HG03108 (cell line): ENCODE measurements around the gene CDKAL1.
"Not testable (repeated sequence)": the region's sequence is repeated elsewhere in the genome, so short reads cannot be mapped to it uniquely, and the experiment has no call there.

Source experiments
- ATAC-seq: cut with Tn5 transposase; IDR thresholded peaks from one replicate; pipeline ENCODE4 v1.9.1; 2021; ENCODE audit warnings: moderate library complexity; ENCODE audit not compliant: unreplicated experiment

The CDKAL1 gene

DNA sequence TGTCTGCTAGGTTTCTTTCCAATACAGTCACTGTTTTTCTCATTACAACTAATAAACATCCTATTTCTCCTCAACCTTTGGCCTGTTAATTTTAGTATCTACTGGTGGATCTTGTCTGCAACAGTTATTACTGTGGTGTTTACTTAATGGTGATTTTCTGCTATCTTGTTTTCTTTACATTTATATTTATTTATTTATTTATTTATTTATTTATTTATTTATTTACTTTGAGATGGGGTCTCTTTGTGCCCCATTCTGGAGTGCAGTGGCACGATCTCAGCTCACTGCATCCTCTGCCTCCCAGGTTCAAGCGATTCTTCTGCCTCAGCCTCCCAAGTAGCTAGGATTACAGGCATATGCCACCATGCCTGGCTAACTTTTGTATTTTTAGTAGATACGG, 15.1 kb downstream of the CDKAL1 start:
- ATAC-seq, result not testable (repeated sequence)

DNA sequence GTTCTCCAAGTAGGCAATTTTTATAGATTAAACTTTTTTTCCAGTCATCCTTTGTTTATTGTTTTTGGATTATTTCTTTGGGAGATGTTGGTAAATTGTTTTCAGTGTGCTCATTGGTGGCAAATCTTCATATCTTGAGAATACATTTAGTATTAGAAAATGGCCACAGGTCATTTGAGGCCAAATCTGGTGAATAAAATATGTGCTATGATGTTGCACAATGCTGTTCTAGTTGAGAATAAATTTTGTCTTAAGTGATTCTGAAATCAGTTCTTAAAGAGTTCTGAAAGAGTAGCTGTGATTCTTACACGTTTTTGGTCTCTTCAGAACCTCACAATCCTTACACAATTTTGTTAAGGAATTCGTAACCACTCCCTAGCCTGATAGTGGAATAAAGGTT, 20.1 kb downstream of the CDKAL1 start:
- ATAC-seq, result no peak

DNA sequence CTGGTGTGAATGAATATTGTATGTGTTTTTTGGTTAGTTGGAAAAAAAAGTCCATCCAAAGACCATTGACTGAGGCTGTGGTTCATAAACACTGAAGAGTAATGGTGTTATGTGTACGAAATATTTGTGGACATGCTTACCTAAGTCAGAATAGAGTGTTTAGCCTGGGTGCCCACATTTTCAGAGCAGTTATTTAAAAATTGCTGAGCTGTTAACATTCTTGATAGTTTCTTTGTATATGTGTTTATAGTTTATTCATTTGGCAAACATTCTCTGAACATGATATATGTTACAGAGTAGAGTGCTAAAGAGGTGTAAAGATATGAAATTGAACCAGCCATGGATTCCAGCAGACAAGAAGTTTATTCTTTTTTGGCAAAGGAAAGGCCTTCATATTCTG, 20.6 kb downstream of the CDKAL1 start:
- ATAC-seq, result no peak

DNA sequence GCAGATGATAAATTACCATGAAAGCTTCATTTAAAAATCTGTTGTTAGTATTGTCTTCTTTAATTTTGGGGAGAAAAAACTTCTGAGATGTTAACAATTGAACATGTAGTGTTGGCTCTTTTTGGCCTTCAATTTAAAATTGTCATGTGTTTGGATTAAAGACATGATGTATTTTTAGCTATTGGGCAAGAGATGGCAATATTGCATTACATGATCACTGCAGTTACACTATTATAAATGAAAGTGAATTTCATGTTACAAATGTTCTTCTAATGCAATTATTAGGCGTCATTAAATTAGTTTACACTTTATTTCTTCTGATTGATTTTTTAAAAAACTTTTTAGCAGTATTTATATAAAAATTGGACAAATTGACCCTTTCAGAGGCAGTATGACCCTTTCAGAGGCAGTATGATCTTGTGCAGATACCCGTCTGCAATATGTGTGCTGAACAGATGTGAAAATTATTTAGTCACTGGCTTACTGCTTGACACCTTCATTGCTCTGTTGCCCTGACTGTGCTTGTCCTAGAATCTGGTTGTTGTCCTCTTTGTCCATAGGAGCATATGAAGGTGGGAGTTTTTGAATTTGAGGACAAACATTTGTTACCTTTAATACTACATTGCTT, 25.8 kb downstream of the CDKAL1 start:
- ATAC-seq, result no peak

DNA sequence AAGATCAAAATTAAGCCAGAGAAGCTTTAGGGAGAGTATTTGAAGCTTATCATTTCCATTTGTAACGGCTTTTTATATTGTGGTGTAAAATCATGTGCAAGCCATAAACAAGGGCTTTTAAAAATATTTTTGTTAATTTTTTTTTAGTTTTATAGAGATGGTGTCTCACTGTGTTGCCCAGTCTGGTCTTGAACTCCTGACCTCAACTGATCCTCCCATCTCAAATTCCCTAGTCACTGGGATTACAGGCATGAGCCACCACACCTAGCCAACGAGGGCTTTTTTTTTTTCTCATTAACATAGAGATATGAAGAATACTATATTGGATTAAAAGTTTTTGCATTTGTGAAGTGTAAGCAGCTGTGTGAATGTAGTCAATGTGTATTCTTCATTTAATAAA, 29.1 kb downstream of the CDKAL1 start:
- ATAC-seq, result no peak

DNA sequence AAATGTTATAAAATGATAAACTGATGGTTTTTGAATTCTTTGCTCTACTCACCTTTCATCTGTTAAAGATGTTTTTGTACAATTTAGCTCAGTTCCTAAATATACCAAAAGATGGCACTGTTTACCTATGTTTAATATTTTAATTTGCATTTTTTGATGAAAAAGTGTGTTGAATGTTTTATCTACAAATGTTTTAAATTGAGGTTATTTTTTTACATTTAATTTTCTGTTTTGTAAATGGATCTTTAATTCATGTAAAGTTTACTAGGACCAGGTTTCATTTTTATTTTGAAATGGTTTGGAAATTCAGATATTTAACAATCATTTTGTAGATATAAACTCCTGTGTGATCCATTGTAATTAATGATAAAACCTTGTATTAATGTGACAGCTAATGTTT, 30.0 kb downstream of the CDKAL1 start:
- no peak for ATAC-seq

DNA sequence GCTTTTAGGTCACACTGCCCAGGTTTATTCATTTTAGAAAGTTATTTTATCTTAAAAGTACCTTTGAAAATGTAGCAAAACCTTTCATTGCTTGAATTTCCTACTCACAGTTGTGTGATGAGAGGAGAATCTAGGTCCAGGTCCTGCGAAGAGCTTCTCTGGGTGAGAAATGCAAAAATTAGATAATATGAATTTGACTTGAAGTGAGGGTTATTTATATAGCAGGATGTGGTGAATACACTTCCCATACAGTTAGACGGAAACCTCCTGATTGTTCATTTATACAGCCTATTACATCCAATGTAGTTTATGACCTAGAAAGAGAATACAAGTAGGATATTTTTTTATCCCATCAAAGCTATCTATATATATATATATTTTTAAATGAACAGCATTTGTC, 30.5 kb downstream of the CDKAL1 start:
- no peak for ATAC-seq

DNA sequence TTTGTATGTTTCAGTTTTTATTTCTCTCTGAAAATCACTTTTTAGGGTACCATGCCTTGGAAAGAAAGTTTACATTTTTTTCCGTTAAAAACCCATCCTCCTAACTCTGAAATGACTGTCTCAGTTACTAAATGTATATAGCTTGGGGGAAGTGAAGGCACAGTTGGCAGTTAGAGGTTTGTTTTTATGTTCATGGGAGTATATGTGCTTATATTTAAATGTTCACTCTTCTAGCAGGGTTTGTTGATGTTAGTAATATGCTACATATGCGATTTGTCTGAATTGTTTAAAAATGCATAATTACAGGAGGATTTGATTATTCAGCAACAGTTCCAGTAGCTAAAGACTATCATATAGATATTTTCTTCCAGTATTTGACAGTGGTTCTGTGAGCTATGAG, 31.1 kb downstream of the CDKAL1 start:
- no peak for ATAC-seq

DNA sequence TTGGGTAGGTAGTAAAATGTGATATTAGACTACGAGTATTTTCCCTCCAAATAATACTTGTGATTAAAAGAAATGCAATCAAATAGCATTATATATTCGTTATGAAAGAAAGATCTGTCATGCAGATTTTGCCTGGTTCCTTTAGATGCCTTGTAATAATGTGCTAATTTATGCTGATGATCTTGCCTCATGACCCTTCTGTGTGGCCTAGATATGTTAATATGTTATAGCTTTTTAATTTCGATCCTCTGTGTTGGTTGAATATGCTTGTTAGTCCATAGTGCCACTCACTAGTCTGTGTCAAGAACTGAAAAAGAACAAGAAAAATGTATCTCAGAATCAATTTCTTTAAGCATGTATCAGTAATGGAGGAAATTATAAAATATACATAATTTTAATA, 31.9 kb downstream of the CDKAL1 start:
- ATAC-seq, result no peak

DNA sequence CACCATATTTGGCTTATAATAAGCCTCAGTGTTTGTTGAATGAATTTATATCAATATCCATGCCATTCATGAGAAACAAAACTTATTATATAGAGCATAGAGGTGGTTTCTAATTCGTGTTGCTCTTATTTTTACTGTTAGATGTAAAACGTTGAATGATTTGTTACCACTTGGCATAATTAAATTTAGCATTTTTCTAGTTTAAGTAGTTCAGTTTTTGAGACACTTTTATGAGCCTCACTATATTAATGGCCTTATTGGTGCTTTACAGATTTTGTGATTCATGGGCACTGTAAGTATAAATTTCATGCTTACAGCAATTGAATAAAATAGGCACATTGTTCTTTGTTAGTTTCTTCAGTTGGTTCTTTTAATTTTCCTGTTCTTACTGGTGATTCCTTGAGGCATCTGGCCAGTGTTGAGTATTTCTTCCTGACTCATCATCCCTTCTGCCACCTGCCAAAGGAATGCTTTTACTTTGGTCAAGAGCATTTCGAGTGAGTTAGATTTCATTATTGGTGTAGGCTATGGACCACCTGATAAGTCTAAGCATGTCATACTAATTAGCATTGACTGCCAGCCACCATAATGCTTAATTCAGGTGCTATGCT, 34.8 kb downstream of the CDKAL1 start:
- no peak for ATAC-seq

DNA sequence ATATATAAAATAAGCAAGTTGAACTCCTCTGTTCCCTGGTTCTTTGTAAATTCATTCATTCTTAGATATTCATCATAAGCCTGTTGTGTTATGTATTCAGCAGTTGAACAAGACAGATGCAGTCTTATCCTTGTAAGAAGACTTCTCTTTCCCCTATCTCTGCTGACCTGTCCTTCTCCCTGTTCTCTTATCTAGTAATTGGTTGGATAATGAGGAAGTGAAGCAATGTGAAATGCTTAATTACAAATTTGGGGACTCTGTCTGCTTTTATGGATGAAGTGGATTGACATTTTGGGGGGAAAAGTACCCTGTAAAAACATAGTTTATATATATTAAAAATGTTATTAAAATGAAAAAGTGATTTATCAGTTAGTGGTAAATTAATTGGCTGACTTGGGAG, 37.0 kb downstream of the CDKAL1 start:
- ATAC-seq, result no peak

DNA sequence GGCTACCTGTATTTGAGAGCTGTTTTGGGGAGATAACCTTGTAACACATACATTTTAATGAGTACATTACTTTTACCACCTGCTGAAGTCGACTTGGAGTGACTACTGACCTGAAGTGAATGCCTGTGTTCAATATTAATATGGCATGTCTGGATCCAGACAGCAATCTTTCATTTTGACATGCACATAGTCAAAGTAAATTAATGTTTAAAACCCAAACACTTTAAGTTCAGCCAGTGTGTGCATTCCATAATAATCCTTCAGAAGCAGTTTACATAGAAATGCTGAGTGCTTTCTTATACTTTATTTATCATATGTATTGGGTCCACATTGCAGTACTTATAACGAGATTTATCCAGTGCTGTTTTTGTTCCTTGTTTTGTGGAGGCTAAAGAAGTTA, 38.0 kb downstream of the CDKAL1 start:
- ATAC-seq, result no peak

DNA sequence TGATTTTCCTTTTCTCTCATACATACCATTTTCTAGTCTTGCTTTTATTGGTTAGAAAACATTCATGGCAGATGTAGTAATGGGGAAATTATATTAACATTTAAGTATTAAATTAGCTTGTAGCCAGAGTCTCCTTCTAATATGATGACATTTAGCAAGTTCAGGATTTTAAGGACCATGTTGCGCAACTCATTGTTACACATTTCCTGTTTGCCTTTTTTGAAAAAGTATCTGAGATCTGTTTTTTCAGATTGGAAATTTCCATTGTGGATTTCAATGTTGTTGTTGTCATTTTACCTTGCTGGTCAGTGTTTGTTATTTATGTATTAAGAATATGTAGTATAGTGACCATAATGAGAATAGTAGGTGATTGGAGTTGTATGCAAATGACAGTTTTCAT, 38.7 kb downstream of the CDKAL1 start:
- no peak for ATAC-seq

DNA sequence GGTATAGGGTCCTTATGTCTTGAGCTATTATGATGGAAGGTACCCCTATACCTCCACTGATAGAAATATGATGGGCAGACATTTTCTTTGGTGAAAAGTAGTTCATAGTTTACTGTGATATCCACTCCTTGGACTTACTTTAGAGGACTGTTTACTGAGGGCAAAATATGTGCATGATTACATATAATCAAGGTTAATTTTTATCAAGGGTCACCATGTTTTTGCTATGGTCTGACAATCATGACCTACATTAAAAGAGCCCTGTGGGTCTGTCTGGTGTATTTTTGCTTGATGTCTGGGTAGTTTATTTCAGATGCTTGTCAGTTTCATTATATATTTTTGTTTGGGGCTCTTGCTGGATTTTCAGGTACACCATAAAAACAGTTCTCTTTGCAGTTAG, 40.1 kb downstream of the CDKAL1 start:
- ATAC-seq, result no peak

DNA sequence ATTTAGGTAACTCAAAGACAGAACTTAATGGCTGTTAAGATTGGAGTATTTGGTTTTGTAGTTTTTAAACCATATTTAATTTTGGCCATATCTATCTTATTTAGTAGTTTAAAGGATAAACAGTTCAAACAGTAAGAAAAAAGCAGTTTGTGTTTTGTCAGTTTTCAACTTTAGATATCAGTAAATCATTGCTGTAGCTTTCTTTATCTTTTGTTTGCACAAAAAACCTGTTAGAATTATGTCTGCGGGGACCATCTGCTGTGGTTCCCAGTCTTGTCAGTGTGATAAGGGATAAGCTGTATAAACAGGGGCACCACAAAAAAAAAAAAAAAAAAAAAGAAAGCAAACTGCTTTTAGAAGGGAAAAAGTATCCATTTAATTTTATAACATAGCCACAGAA, 40.9 kb downstream of the CDKAL1 start:
- no peak for ATAC-seq

DNA sequence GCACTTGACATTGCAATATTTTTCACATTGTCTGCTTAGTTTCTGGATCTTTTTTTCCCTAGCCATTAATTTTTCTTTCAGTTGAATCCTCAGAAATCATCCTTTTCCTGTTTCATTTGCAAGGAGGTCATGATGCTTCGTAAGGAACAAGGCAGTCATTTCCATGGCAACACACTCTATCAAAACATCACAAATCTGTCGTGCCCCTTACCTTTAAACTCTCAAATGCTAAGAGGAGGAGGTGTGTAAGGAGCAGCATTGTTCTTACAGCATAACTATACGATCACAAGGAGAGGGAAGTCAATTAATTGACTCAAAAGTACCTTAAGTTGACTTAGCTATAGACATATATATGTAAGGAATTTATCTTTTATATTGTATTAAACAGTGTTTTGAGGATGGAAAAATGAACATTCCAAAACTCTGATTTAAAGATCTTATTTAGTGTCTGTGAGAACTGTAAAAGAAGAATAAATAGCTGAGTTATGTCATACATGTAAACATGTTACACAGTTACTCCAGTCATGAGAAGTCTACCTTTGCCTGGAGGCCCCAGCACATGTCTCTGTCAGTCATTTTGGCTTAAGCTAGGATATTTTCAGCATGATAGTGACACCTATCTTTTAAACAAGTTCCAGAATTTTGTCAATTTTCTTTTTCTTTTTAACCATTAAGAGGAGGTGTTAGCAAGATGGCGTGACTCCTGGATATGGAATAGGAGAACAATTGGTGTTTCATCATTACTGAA, 41.6 kb downstream of the CDKAL1 start:
- no peak for ATAC-seq

DNA sequence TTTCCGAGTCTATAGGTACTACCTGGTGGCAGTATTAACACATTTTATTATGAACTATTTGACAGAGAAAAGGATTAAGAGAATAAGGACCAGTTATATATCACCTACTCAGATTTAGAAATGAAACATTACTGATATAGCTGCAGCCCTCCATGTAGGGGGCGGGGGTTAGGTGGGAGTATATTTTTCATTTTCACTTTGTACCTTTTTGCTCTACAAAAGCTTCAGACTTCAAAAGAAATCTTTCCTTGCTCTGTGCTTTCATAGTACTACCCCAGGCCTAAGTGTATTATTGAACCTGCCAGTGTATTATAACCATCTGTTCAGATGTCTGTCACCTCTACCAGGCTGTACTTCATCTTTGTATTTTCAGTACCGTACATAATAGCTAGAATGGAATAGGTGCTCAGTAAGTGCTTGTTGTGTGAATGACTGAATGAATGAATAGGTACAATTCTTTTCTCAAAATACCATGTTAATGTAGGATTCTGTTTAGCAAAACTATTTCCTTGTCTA, 43.0 kb downstream of the CDKAL1 start:
- no peak for ATAC-seq

DNA sequence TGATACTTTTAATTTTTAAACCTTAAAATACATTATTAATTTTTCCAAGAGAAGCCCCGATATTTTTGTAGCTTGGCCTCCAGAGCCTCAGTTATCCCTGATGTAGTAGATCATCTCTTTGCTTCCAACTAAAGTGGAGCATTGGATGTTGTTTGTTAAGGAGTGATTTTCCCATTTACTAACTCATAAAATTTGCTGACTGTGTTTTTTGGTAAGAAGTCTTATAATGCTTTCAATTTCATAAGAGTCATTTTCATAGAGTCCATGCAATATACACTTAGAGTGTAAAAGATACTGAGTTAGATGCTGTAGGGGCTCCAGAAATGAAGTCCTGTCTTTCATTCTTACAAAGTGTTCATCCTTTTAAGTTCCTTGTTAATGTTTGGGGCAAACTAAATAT, 46.8 kb downstream of the CDKAL1 start:
- ATAC-seq, result no peak

DNA sequence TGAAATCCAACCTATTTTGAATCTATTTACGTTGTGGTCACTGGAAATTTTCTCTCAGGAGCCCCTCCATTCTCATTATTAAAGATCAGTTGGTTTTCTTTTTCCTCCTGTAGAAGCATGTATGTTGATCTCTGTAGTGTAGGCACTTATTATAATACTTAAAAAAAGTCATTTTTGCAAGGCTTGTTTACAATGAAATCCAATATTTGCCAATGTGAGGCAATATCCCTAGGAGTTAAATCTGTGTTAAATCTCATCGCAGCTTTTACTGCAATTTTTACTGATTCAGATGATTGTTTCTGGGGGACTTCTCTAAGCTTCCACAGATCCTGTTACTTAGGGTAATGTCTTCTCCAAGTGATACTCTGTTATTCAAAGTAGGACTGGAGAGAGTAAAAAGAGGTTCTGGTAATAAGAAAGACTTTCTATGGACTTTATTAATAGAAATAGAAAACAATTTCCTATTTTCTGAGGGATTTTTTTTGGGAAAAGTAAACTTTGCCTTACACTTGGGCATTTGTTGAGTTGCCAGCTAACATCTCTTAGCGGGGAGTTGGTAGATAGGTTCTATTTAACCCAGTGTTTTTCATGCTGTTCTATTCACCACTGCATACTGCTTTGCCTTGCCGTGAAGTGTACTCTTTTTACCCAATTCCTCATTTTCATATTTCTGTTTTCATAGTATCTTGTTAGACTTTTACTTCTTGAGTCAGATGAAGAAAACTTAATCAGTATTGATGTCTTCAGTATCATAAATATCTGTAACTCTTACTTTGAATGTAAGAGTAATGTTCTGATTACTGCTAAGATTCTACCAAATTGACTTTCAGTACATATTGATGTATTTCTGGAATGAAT, 48.6 kb downstream of the CDKAL1 start:
- ATAC-seq, result no peak

DNA sequence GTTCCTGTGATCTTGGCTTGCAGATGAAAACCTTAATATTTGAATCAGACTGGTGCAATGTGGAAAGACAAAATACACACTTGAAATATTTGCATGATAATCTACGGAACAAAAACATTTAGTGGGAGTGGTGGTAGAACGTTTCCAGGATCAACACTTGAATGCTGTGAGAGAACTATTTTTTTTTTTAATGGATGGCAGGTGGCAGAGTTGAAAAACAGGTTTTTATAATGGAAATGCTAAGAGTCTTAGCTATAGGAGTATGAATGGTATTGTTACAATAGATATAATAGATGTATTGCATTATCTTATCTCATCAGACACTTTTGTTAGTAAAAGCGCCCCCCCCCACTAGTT, 49.2 kb downstream of the CDKAL1 start:
- no peak for ATAC-seq

DNA sequence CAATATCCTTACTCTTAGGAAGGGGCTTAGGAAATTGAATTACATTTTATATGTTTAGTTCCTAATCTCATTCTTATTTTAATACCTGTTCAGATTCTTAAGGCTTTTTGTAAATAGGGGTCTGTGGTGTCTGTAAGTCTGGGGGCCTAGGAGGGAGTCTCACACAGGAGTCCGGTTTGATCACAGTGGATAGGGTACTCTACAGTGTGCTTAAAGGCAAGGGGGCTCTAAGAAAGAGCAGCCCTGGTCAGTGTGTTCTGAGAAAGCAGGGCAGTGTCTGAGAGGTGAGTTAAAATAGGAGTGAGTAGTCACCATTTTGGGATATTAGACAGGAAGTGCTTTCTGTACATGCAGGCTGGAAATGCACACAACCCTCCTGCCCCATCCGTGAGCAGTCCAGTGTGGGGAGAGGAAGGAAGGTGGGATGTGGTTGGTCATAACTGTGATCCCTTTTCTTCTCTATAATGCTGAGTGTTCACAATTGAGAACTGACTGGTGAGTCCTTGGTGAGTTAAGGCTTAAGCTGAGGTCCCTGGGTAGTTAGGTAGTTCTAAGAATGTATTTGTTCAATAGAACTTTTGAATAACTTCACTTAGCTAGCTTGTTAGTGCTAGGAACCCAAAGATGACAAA, 50.0 kb downstream of the CDKAL1 start:
- no peak for ATAC-seq
